Stomach (tissue), 4 donors: ENCODE results near the gene POU2AF3.

ENCODE experiments used
- EP300 ChIP-seq: sonication (generic); formaldehyde crosslinking; IDR thresholded peaks from one replicate; pipeline ENCODE4 v1.6.1; 2017; ENCODE audit warnings: antibody characterized with exemption
- POLR2A ChIP-seq, 4 donors: fragments of 450-650 bp; IDR thresholded peaks; one replicate each; pipeline ENCODE4 v1.6.1; 2016; ENCODE audit warnings: antibody characterized with exemption in 4 of 4, control low read depth in 2 of 4, mild to moderate bottlenecking in 1 of 4, moderate library complexity in 1 of 4
- POLR2AphosphoS5 ChIP-seq, 3 donors: sonication (generic); formaldehyde crosslinking; IDR thresholded peaks; one replicate each; pipeline ENCODE4 v1.6.1; 2016; ENCODE audit warnings: antibody characterized with exemption in 3 of 3
- TF ChIP-seq, protein P1 (sequence below), 7 experiments: fragments of 450-650 bp in 4 of 7; fragments of 200-600 bp in 3 of 7; sonication (generic) in 3 of 7; IDR thresholded peaks; one replicate each; pipeline ENCODE4 v1.5.1; 2016 to 2019; ENCODE audit warnings: antibody characterized with exemption in 7 of 7, control low read depth in 2 of 7, mild to moderate bottlenecking in 1 of 7

DNA sequence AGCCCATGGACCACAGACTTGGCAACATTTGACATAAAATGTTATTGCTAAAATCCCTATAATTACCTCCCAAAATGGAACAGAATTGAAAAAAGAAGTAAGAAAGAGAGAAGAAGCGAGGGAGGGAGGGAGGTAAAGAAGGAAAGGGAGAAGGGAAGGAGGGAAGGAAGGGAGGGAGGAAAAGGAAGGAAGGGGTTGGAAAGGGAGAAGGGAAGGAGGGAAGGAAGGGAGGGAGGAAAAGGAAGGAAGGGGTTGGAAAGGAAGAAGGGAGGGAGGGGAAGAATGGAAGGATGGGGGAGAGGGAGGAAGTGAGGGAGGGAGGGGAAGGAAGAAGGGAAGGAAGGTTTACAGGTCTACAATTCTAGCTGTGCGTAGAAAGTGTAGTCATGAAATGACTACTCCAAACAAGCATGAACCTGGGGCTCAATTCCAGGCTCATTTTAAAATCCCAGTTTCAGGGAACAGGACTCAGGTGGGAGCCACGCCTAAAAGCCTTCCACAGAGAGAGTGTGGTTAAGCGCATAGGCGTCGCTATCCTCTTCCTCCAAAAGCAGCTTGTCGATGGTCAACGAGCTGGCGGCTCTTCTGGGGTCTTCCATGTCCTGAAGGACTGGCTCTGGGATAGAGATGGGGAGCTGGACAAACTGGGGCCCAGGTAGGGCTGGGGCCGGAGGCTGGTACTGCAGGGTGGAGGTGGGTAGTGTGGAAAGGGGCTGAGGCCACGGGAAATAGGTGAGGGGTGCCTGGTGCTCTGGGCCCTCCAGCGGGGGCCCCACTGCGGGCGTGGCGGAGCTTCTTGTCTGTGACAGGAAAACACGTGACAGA lies 55.6 kb downstream of the POU2AF3 start:
- TF ChIP-seq, protein P1, sequence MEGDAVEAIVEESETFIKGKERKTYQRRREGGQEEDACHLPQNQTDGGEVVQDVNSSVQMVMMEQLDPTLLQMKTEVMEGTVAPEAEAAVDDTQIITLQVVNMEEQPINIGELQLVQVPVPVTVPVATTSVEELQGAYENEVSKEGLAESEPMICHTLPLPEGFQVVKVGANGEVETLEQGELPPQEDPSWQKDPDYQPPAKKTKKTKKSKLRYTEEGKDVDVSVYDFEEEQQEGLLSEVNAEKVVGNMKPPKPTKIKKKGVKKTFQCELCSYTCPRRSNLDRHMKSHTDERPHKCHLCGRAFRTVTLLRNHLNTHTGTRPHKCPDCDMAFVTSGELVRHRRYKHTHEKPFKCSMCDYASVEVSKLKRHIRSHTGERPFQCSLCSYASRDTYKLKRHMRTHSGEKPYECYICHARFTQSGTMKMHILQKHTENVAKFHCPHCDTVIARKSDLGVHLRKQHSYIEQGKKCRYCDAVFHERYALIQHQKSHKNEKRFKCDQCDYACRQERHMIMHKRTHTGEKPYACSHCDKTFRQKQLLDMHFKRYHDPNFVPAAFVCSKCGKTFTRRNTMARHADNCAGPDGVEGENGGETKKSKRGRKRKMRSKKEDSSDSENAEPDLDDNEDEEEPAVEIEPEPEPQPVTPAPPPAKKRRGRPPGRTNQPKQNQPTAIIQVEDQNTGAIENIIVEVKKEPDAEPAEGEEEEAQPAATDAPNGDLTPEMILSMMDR (IDR thresholded peaks at IDR 0.05): no peak
- TF ChIP-seq EP300 (no peak), POLR2AphosphoS5 (IDR thresholded peaks at IDR 0.05) (no peak), POLR2A (IDR thresholded peaks at IDR 0.05) (no peak)
